Testis (tissue), 2 donors: ENCODE data around the gene KRTAP5-1.

Experiments
- CTCF ChIP-seq, 3 experiments: fragments of 450-650 bp in 2 of 3; fragments of 200-600 bp in 1 of 3; sonication (generic) in 1 of 3; IDR thresholded peaks; one replicate each; pipeline ENCODE4 v1.5.1; 2016 to 2019; ENCODE audit warnings: antibody characterized with exemption in 3 of 3, mild to moderate bottlenecking in 2 of 3, moderate library complexity in 1 of 3
- POLR2A ChIP-seq: fragments of 450-650 bp; IDR thresholded peaks from one replicate; pipeline ENCODE4 v1.6.1; 2017; ENCODE audit warnings: antibody characterized with exemption, mild to moderate bottlenecking, moderate library complexity

DNA sequence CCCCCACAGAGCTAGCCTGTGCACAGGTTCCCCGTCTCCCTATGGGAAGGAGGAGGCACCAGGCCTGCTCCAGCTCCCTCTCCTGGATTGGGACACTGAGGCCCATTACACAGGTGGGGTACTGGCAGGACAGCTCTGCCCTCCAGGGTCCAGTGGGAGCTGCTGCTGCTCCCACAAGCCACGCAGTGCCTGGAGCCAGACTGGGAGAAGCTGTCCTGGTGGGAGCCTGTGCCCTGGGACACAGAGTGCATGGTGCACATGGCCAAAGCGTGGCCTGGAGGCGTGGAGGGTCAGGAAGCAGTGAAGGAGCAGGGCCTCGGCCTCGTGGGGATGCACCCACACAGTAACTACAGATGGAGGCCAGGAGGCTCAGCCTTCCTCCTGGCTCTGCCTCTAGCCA lies 40.5 kb downstream of the KRTAP5-1 start:
- TF ChIP-seq CTCF (IDR thresholded peaks at IDR 0.05): no peak
- no peak for TF ChIP-seq POLR2A
